Measurements from ENCODE around the gene PLD4. TPM values are rescaled to one million over a fixed set of nuclear protein-coding genes. Genes with fewer than 3 reads are reported as not detected.
"Not testable (repeated sequence)": the region's sequence is repeated elsewhere in the genome, so short reads cannot be mapped to it uniquely, and the experiment has no call there.

Gene PLD4
- total RNA-seq, 2 donors from 2014 or later: 1.2 TPM; not detected in 1

DNA sequence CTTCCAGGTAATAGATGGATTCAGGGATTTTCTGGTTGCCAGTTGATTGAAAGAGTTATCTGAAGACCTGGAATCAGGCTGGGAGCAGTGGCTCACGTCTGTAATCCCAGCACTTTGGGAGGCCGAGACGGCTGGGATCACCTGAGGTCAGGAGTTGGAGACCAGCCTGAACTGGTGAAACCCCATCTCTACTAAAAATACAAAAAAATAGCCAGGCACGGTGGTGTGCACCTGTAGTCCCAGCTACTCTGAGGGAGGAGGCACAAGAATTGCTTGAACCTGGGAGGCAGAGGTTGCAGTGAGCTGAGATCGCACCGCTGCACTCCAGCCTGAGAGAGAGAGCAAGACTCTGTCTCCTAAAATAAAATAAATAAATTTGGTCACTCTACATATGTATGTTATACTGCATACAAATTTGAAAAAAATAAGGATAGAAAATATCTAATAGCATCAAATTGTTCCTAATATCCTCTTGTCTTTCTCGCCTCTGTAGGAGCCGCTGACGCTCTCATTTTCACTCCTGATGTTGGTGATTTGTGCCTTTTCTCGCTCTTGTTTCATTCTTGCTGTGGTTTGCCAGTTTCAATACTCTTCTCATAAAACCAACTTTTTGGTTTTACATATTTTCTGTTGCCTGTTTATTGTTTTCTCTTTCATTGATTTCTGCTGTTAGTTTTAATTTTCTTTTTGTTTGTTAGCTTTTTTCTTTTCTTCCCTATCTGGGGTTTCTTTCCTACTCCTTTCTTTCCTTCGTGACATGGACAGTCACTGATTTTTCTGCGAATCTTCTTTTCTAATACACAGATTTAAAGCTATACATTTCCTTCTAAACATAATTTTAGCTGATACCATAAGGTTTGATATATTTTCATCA is 23.8 kb upstream of the PLD4 start:
- Histone ChIP-seq H3K27ac (no peak overlapping the region), H3K27me3 (no peaks in the 10 kb centered on the region), H3K9ac (ENCODE audit: low read depth in 2 of 2, low read length in 2 of 2) (no peak overlapping the region), H3K36me3 (no peaks in the 10 kb centered on the region), H3K4me1 (no peaks in the 10 kb centered on the region), H3K4me3 (no peak overlapping the region), H3K9me3 (no peaks in the 10 kb centered on the region)
- TF ChIP-seq, protein P1, sequence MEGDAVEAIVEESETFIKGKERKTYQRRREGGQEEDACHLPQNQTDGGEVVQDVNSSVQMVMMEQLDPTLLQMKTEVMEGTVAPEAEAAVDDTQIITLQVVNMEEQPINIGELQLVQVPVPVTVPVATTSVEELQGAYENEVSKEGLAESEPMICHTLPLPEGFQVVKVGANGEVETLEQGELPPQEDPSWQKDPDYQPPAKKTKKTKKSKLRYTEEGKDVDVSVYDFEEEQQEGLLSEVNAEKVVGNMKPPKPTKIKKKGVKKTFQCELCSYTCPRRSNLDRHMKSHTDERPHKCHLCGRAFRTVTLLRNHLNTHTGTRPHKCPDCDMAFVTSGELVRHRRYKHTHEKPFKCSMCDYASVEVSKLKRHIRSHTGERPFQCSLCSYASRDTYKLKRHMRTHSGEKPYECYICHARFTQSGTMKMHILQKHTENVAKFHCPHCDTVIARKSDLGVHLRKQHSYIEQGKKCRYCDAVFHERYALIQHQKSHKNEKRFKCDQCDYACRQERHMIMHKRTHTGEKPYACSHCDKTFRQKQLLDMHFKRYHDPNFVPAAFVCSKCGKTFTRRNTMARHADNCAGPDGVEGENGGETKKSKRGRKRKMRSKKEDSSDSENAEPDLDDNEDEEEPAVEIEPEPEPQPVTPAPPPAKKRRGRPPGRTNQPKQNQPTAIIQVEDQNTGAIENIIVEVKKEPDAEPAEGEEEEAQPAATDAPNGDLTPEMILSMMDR (IDR thresholded peaks at IDR 0.05): no peak
- intact Hi-C loops (cut with DNase I): no loop called here
- DNase-seq: no peak

DNA sequence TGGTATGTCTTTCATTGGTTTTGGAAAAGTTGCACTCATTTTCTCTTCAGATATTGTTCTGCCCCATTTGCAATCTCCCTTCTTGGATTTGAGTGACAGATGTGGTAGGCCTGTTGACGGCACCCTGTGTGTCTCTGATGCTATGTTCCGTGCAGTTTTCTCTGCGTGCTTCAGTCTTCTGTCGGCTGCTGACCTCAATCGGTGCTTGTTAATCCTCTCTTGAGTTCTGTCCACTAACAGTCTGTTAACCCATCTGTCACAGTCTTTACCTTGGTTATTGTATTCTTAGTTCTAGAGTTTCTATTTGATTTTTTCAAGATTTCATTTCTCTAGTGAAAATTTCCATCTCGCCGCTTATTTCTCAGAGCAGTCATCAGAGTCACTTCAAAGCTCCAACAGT is 20.7 kb upstream of the PLD4 start:
- H3K4me1 ChIP-seq: no peaks in the 10 kb centered on the region
- no peak for DNase-seq
- intact Hi-C loops (cut with DNase I): no loop called here
- TF ChIP-seq, protein P1 (IDR thresholded peaks at IDR 0.05): no peak
- no peak overlapping the region for H3K27ac ChIP-seq
- H3K9me3 ChIP-seq: no peaks in the 10 kb centered on the region
- H3K9ac ChIP-seq (ENCODE audit: low read depth in 2 of 2, low read length in 2 of 2): no peak overlapping the region
- H3K27me3 ChIP-seq: no peaks in the 10 kb centered on the region
- H3K36me3 ChIP-seq: no peaks in the 10 kb centered on the region
- H3K4me3 ChIP-seq: no peak overlapping the region

- H3K27ac ChIP-seq; H3K36me3 ChIP-seq; DNase-seq; H3K27me3 ChIP-seq; H3K4me1 ChIP-seq; H3K9me3 ChIP-seq; H3K4me3 ChIP-seq; H3K9ac ChIP-seq (ENCODE audit: low read depth in 2 of 2, low read length in 2 of 2); intact Hi-C loops (cut with DNase I): not testable (repeated sequence)
Measured at GRCh38 chr14:104904650-104905578, 19.8 kb upstream of the PLD4 start.

DNA sequence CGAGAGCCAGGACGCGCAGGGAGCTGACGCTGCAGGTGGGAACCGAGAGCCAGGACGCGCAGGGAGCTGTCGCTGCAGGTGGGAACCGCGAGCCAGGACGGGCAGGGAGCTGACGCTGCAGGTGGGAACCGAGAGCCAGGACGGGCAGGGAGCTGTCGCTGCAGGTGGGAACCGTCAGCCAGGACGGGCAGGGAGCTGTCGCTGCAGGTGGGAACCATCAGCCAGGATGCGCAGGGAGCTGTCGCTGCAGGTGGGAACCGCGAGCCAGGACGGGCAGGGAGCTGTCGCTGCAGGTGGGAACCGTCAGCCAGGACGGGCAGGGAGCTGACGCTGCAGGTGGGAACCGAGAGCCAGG is 19.1 kb upstream of the PLD4 start:
- intact Hi-C loops (cut with DNase I); H3K9me3 ChIP-seq; H3K4me3 ChIP-seq; H3K27me3 ChIP-seq; H3K4me1 ChIP-seq; H3K9ac ChIP-seq (ENCODE audit: low read depth in 2 of 2, low read length in 2 of 2); DNase-seq; H3K27ac ChIP-seq; H3K36me3 ChIP-seq: not testable (repeated sequence)

- no peak for DNase-seq
- intact Hi-C loops (cut with DNase I): no loop called here
- H3K4me3 ChIP-seq: no peak overlapping the region
Measured at GRCh38 chr14:104908303-104908702, 16.4 kb upstream of the PLD4 start.

DNA sequence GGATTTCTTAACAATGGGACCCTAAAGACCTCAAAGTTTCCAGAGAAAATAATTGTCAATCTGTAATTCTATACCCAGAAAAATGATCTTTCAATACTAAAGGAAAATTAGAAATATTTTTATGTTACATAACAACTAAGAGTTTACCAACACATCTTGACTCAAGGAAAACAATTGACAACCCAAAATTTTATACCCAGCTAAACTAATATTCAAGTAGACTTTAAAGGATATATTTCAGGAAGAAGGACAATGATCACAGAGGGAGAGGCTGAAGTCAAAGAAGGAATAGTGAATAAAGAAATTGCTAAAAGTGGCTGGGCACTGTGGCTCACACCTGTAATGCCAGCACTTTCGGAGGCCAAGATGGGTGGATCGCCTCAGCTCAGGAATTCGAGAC is 12.6 kb upstream of the PLD4 start:
- Histone ChIP-seq H3K27ac (no peak overlapping the region), H3K36me3 (no peaks in the 10 kb centered on the region), H3K9ac (ENCODE audit: low read depth in 2 of 2, low read length in 2 of 2) (no peak overlapping the region), H3K4me1 (no peaks in the 10 kb centered on the region), H3K27me3 (no peaks in the 10 kb centered on the region), H3K9me3 (no peaks in the 10 kb centered on the region), H3K4me3 (no peak overlapping the region)
- TF ChIP-seq, protein P1 (IDR thresholded peaks at IDR 0.05): no peak
- DNase-seq: no peak
- intact Hi-C loops (cut with DNase I): no loop called here

More at GRCh38 chr14:104908303-104908702, 16.4 kb upstream of the PLD4 start:
- H3K4me1 ChIP-seq: no peaks in the 10 kb centered on the region
- H3K27me3 ChIP-seq: no peaks in the 10 kb centered on the region
- H3K9ac ChIP-seq (ENCODE audit: low read depth in 2 of 2, low read length in 2 of 2): no peak overlapping the region
- TF ChIP-seq, protein P1 (IDR thresholded peaks at IDR 0.05): no peak
- no peaks in the 10 kb centered on the region for H3K36me3 ChIP-seq
- no peaks in the 10 kb centered on the region for H3K9me3 ChIP-seq
- no peak overlapping the region for H3K27ac ChIP-seq

Data from colonic mucosa (tissue), 4 donors.